Neural progenitor cell (in vitro differentiated cells): ENCODE measurements around the gene KCNC1.

Source experiments
- CTCF ChIP-seq: fragments of 200-600 bp; sonication (generic); IDR thresholded peaks from 2 replicates; pipeline ENCODE4 v1.5.1; 2017; ENCODE audit warnings: antibody characterized with exemption, mild to moderate bottlenecking
- EZH2 ChIP-seq: fragments of 200-600 bp; sonication (generic); IDR thresholded peaks from 2 replicates; pipeline ENCODE4 v1.6.1; 2017; ENCODE audit warnings: antibody characterized with exemption, mild to moderate bottlenecking, moderate library complexity

DNA sequence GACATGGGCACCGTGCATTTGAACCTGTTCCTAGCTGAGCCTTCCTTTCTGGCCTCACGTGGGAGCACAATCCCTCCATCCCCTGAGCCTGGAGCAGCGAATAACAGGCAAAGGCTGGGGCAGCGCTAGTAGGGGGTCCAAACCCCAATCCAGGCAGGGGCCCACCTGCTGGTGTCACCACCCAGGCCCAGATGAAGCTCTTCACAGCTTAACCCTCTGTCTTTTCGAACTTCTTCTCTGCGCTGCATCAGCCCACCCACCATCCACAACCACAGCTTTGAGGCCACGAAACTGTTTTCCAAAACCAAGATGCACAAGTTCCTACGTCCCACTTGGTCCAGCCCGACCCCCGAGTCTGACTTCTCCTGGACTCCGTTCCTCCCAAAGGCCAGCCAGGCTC is 11.5 kb downstream of the KCNC1 start:
- TF ChIP-seq CTCF = no peak
- no peak for TF ChIP-seq EZH2
